Neural cell (in vitro differentiated cells): Measurements from ENCODE around the gene TMC7.
"Not testable (repeated sequence)": the region's sequence is repeated elsewhere in the genome, so short reads cannot be mapped to it uniquely, and the experiment has no call there.

ENCODE experiments used
- EP300 ChIP-seq: fragments of 450-650 bp; conservative IDR thresholded peaks from 2 replicates; pipeline ENCODE4 v1.6.1; 2014; ENCODE audit warnings: antibody characterized with exemption, mild to moderate bottlenecking, moderate library complexity; ENCODE audit not compliant: poor library complexity, severe bottlenecking
- EZH2 ChIP-seq: fragments of 200-600, 300-800 bp; shearing (Covaris generic), sonication (generic); IDR thresholded peaks from 2 replicates; pipeline ENCODE4 v1.6.1; 2014; ENCODE audit warnings: antibody characterized with exemption, low read length, borderline replicate concordance, mild to moderate bottlenecking; ENCODE audit not compliant: insufficient read depth, poor library complexity, severe bottlenecking
- MXI1 ChIP-seq: fragments of 450-650 bp; conservative IDR thresholded peaks from 2 replicates; pipeline ENCODE4 v1.6.1; 2014; ENCODE audit warnings: antibody characterized with exemption, mild to moderate bottlenecking; ENCODE audit not compliant: poor library complexity, severe bottlenecking
- POLR2AphosphoS5 ChIP-seq: IDR thresholded peaks from 2 replicates; pipeline ENCODE4 v1.6.1; 2012
- SMC3 ChIP-seq: fragments of 450-650 bp; conservative IDR thresholded peaks from 2 replicates; pipeline ENCODE4 v1.6.1; 2014; ENCODE audit warnings: antibody characterized with exemption, mild to moderate bottlenecking, moderate library complexity; ENCODE audit not compliant: poor library complexity
- TAF1 ChIP-seq: IDR thresholded peaks from 2 replicates; pipeline ENCODE4 v1.6.1; 2012; ENCODE audit warnings: low read depth
- TF ChIP-seq, protein P1 (sequence below): fragments of 450-650 bp; IDR thresholded peaks from 2 replicates; pipeline ENCODE4 v1.5.1; 2014; ENCODE audit warnings: antibody characterized with exemption, mild to moderate bottlenecking, moderate library complexity; ENCODE audit not compliant: poor library complexity, severe bottlenecking
- TF ChIP-seq, protein P2 (sequence below): IDR thresholded peaks from 2 replicates; pipeline ENCODE4 v1.6.1; 2012; ENCODE audit warnings: borderline replicate concordance

DNA sequence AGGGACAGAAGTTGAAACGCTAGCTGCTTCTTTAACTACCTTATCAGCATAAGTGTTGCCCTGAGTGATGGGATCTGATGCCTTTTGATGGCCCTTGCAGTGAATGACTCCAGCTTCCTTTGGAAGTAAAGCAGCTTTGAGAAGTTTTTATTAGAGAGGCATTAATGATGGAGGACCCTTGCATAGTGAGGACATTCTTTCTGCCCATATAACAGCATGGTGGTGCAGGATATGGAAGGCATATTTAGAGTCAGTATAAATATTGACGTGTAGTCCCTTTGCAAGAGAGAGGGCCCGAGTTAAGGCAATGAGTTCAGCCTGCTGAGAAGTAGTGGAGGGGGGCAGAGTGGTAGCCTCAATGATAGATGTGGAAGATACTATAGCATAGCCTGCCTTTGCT, 9.8 kb downstream of the TMC7 start:
- not testable (repeated sequence) for TF ChIP-seq TAF1, POLR2AphosphoS5, EP300, EZH2, MXI1, SMC3
- TF ChIP-seq, protein P1, sequence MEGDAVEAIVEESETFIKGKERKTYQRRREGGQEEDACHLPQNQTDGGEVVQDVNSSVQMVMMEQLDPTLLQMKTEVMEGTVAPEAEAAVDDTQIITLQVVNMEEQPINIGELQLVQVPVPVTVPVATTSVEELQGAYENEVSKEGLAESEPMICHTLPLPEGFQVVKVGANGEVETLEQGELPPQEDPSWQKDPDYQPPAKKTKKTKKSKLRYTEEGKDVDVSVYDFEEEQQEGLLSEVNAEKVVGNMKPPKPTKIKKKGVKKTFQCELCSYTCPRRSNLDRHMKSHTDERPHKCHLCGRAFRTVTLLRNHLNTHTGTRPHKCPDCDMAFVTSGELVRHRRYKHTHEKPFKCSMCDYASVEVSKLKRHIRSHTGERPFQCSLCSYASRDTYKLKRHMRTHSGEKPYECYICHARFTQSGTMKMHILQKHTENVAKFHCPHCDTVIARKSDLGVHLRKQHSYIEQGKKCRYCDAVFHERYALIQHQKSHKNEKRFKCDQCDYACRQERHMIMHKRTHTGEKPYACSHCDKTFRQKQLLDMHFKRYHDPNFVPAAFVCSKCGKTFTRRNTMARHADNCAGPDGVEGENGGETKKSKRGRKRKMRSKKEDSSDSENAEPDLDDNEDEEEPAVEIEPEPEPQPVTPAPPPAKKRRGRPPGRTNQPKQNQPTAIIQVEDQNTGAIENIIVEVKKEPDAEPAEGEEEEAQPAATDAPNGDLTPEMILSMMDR, result not testable (repeated sequence)
- TF ChIP-seq, protein P2, sequence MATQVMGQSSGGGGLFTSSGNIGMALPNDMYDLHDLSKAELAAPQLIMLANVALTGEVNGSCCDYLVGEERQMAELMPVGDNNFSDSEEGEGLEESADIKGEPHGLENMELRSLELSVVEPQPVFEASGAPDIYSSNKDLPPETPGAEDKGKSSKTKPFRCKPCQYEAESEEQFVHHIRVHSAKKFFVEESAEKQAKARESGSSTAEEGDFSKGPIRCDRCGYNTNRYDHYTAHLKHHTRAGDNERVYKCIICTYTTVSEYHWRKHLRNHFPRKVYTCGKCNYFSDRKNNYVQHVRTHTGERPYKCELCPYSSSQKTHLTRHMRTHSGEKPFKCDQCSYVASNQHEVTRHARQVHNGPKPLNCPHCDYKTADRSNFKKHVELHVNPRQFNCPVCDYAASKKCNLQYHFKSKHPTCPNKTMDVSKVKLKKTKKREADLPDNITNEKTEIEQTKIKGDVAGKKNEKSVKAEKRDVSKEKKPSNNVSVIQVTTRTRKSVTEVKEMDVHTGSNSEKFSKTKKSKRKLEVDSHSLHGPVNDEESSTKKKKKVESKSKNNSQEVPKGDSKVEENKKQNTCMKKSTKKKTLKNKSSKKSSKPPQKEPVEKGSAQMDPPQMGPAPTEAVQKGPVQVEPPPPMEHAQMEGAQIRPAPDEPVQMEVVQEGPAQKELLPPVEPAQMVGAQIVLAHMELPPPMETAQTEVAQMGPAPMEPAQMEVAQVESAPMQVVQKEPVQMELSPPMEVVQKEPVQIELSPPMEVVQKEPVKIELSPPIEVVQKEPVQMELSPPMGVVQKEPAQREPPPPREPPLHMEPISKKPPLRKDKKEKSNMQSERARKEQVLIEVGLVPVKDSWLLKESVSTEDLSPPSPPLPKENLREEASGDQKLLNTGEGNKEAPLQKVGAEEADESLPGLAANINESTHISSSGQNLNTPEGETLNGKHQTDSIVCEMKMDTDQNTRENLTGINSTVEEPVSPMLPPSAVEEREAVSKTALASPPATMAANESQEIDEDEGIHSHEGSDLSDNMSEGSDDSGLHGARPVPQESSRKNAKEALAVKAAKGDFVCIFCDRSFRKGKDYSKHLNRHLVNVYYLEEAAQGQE, result not testable (repeated sequence)
